Rectal smooth muscle tissue (tissue), 1 donor: ENCODE data around the gene TXN.
"Not testable (repeated sequence)": the region's sequence is repeated elsewhere in the genome, so short reads cannot be mapped to it uniquely, and the experiment has no call there.

Source experiments
- H3K27ac ChIP-seq: one replicate; pipeline ENCODE4 v1.7.0; 2013; ENCODE audit warnings: low read depth, low read length, inconsistent platforms
- H3K27me3 ChIP-seq: one replicate; pipeline ENCODE4 v1.7.0; 2013; ENCODE audit warnings: low read length; ENCODE audit not compliant: control insufficient read depth, insufficient read depth
- H3K36me3 ChIP-seq: one replicate; pipeline ENCODE4 v1.7.0; 2013; ENCODE audit warnings: low read length; ENCODE audit not compliant: control insufficient read depth, insufficient read depth
- H3K4me1 ChIP-seq: one replicate; pipeline ENCODE4 v1.7.0; 2013; ENCODE audit warnings: low read length; ENCODE audit not compliant: control insufficient read depth, insufficient read depth
- H3K4me3 ChIP-seq: one replicate; pipeline ENCODE4 v1.7.0; 2013; ENCODE audit warnings: low read length
- H3K9ac ChIP-seq: one replicate; pipeline ENCODE4 v1.7.0; 2013; ENCODE audit warnings: low read length

The TXN gene

GRCh38 chr9:110220809-110221208, 35.5 kb downstream of the TXN start:
- H3K27ac ChIP-seq: no peak overlapping the region
- H3K9ac ChIP-seq: no peak overlapping the region
- H3K27me3 ChIP-seq: no peaks in the 10 kb centered on the region
- no peaks in the 10 kb centered on the region for H3K4me1 ChIP-seq
- no peak overlapping the region for H3K4me3 ChIP-seq
- H3K36me3 ChIP-seq: no peaks in the 10 kb centered on the region

GRCh38 chr9:110217656-110218099, 38.6 kb downstream of the TXN start:
- Histone ChIP-seq H3K36me3 (no peaks in the 10 kb centered on the region), H3K9ac (no peak overlapping the region), H3K4me3 (no peak overlapping the region)

GRCh38 chr9:110214586-110215355, 41.5 kb downstream of the TXN start:
- Histone ChIP-seq H3K27ac (no peak overlapping the region), H3K4me3 (no peak overlapping the region), H3K9ac (no peak overlapping the region), H3K4me1 (no peaks in the 10 kb centered on the region), H3K27me3 (no peaks in the 10 kb centered on the region), H3K36me3 (no peaks in the 10 kb centered on the region)

More at GRCh38 chr9:110217656-110218099, 38.6 kb downstream of the TXN start:
- no peaks in the 10 kb centered on the region for H3K27me3 ChIP-seq
- no peaks in the 10 kb centered on the region for H3K4me1 ChIP-seq
- no peak overlapping the region for H3K27ac ChIP-seq

GRCh38 chr9:110214090-110214489, 42.2 kb downstream of the TXN start:
- no peaks in the 10 kb centered on the region for H3K4me1 ChIP-seq
- no peak overlapping the region for H3K4me3 ChIP-seq
- no peaks in the 10 kb centered on the region for H3K27me3 ChIP-seq
- no peak overlapping the region for H3K27ac ChIP-seq
- no peak overlapping the region for H3K9ac ChIP-seq
- H3K36me3 ChIP-seq: no peaks in the 10 kb centered on the region

- Histone ChIP-seq H3K27me3 (no peaks in the 10 kb centered on the region), H3K4me1 (no peaks in the 10 kb centered on the region), H3K27ac (no peak overlapping the region), H3K36me3 (no peaks in the 10 kb centered on the region), H3K9ac (no peak overlapping the region), H3K4me3 (no peak overlapping the region)
Measured at GRCh38 chr9:110213413-110214044, 42.8 kb downstream of the TXN start.

- Histone ChIP-seq H3K36me3 (no peaks in the 10 kb centered on the region), H3K27me3 (no peaks in the 10 kb centered on the region), H3K4me3 (peak within 1 kb of the TSS; percentile 56), H3K27ac (no peak within 1 kb of the TSS), H3K4me1 (no peaks in the 10 kb centered on the region), H3K9ac (peak within 1 kb of the TSS; percentile 38)
Measured at GRCh38 chr9:110208031-110208430, 48.3 kb downstream of the TXN start, which contains the start of gene C9orf152. TSS of gene C9orf152 (minus strand) at chr9:110208159. CDS start at chr9:110207579, 580 bp downstream.

- Histone ChIP-seq H3K27me3 (no peaks in the 10 kb centered on the region), H3K36me3 (no peaks in the 10 kb centered on the region), H3K9ac (peak overlapping the region; percentile 38), H3K4me3 (peak overlapping the region; percentile 56), H3K4me1 (no peaks in the 10 kb centered on the region), H3K27ac (no peak overlapping the region)
Measured at GRCh38 chr9:110207071-110207641, 49.2 kb downstream of the TXN start.

GRCh38 chr9:110206389-110206788, 49.9 kb downstream of the TXN start:
- Histone ChIP-seq H3K27me3 (no peaks in the 10 kb centered on the region), H3K4me1 (no peaks in the 10 kb centered on the region), H3K4me3 (peak overlapping the region; percentile 56), H3K36me3 (no peaks in the 10 kb centered on the region), H3K27ac (no peak overlapping the region), H3K9ac (peak overlapping the region; percentile 4)

- not testable (repeated sequence) for H3K27me3 ChIP-seq, H3K36me3 ChIP-seq, H3K4me1 ChIP-seq, H3K9ac ChIP-seq, H3K27ac ChIP-seq
- H3K4me3 ChIP-seq: peak overlapping the region; percentile 29
Measured at GRCh38 chr9:110205612-110206011, 50.7 kb downstream of the TXN start.

GRCh38 chr9:110202232-110202631, 54.1 kb downstream of the TXN start:
- H3K27ac ChIP-seq: no peak overlapping the region
- no peaks in the 10 kb centered on the region for H3K36me3 ChIP-seq
- H3K27me3 ChIP-seq: no peaks in the 10 kb centered on the region
- no peaks in the 10 kb centered on the region for H3K4me1 ChIP-seq
- H3K4me3 ChIP-seq: no peak overlapping the region
- no peak overlapping the region for H3K9ac ChIP-seq

GRCh38 chr9:110199643-110200042, 56.7 kb downstream of the TXN start:
- no peak overlapping the region for H3K4me3 ChIP-seq
- no peaks in the 10 kb centered on the region for H3K27me3 ChIP-seq
- H3K4me1 ChIP-seq: no peaks in the 10 kb centered on the region
- no peak overlapping the region for H3K27ac ChIP-seq
- H3K36me3 ChIP-seq: no peaks in the 10 kb centered on the region
- H3K9ac ChIP-seq: no peak overlapping the region

- H3K4me1 ChIP-seq: no peaks in the 10 kb centered on the region
- no peak overlapping the region for H3K9ac ChIP-seq
- H3K27me3 ChIP-seq: no peaks in the 10 kb centered on the region
- no peaks in the 10 kb centered on the region for H3K36me3 ChIP-seq
- no peak overlapping the region for H3K27ac ChIP-seq
- no peak overlapping the region for H3K4me3 ChIP-seq
Measured at GRCh38 chr9:110198357-110198756, 58.0 kb downstream of the TXN start.
